OCI-LY1 (cell line): Measurements from ENCODE around the gene WHAMM.

Experiments
- EZH2 ChIP-seq: fragments of 200-600 bp; sonication (generic), shearing (Covaris generic); IDR thresholded peaks from 2 replicates; pipeline ENCODE4 v1.8.0; 2017; ENCODE audit warnings: borderline replicate concordance, mixed run types, mild to moderate bottlenecking, antibody characterized with exemption, low read length, moderate library complexity, mixed read lengths
- TF ChIP-seq, protein P1 (sequence below): fragments of 200-600 bp; sonication (generic), shearing (Covaris generic); IDR thresholded peaks from 2 replicates; pipeline ENCODE4 v1.5.1; 2017; ENCODE audit warnings: mild to moderate bottlenecking, antibody characterized with exemption, low read length, moderate library complexity, mixed read lengths

DNA sequence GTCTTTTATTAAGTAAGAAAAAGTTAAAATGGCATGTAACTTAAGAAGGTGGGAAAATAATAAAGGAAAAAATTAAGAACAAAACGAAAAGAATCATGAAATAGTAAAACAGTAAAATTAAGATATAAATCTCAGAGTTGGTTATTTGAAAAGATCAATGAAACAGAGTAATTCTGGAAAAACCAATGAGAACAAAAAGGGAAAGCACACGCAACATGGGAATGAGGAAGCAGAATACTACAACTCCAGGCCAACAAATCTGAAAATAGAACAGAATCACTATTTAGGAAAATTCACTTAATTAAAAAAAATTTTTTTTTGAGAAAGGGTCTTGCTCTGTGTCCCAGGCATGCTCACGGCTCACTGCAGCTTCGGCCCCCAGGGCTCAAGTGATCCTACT is 30.7 kb downstream of the WHAMM start:
- TF ChIP-seq, protein P1, sequence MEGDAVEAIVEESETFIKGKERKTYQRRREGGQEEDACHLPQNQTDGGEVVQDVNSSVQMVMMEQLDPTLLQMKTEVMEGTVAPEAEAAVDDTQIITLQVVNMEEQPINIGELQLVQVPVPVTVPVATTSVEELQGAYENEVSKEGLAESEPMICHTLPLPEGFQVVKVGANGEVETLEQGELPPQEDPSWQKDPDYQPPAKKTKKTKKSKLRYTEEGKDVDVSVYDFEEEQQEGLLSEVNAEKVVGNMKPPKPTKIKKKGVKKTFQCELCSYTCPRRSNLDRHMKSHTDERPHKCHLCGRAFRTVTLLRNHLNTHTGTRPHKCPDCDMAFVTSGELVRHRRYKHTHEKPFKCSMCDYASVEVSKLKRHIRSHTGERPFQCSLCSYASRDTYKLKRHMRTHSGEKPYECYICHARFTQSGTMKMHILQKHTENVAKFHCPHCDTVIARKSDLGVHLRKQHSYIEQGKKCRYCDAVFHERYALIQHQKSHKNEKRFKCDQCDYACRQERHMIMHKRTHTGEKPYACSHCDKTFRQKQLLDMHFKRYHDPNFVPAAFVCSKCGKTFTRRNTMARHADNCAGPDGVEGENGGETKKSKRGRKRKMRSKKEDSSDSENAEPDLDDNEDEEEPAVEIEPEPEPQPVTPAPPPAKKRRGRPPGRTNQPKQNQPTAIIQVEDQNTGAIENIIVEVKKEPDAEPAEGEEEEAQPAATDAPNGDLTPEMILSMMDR, result no peak
- no peak for TF ChIP-seq EZH2
